BJ (cell line): ENCODE data around the gene QSOX2. TPM values are rescaled to one million over a fixed set of nuclear protein-coding genes. Genes with fewer than 3 reads are reported as not detected.

ENCODE experiments used
- CTCF ChIA-PET: fragments of 350-600 bp; formaldehyde crosslinking; extraction: SDS; loops from one replicate; lab custom pipeline; 2021; ENCODE audit warnings: antibody characterized with exemption, inconsistent platforms; lab: Yijun Ruan, JAX
- POLR2A ChIA-PET: fragments of 300-600 bp; sonication (Branson Sonifier 250); formaldehyde crosslinking; extraction: SDS; loops from one replicate; lab custom pipeline; 2021; ENCODE audit warnings: antibody characterized with exemption; lab: Charles Lee
- DNase-seq: peaks from one replicate; pipeline ENCODE4 v3.0.0-alpha.2; 2011; ENCODE audit warnings: low read depth
- H3K27me3 ChIP-seq: 2 replicates; pipeline ENCODE4 v1.6.0; 2011; ENCODE audit warnings: low read length; ENCODE audit not compliant: control insufficient read depth, insufficient read depth
- H3K36me3 ChIP-seq: 2 replicates; pipeline ENCODE4 v1.5.1; 2011; ENCODE audit warnings: low read length; ENCODE audit not compliant: control insufficient read depth, insufficient read depth
- H3K4me3 ChIP-seq: 2 replicates; pipeline ENCODE4 v1.5.1; 2011; ENCODE audit warnings: low read depth, mild to moderate bottlenecking, control low read depth, low read length
- polyA plus RNA-seq: library from polyadenylated mRNA; depleted of rRNA; stranded (reverse); fragments of >200 nt; gene quantifications from 2 replicates; pipeline ENCODE4 v1.2.3, GENCODE V29; 2011
- TF ChIP-seq, protein P1 (sequence below): IDR thresholded peaks from 2 replicates; pipeline ENCODE4 v1.5.1; 2011; ENCODE audit warnings: low read depth, mild to moderate bottlenecking, control low read depth, inconsistent platforms, low read length, moderate library complexity; ENCODE audit not compliant: insufficient read depth

QSOX2 gene
- polyA plus RNA-seq, 1 experiment: 7.0 TPM

DNA sequence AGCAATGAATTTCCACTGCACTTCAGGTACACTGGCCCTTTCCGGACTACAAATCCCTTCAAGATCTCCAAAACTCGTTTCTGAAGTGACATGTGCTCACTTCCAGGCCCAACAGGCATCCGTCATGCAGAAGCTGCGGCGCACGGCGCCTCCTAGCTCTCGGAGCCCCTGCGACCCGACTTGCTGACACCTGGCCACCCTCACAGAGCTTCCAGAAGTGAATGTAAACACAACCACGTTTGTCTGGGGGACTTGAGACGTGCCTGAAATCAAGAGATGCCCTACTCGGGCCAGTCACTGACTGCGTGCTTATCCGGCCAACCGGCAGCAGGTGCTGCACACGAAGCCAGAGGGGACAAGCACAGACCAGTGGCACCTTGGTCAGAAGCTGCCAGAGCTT lies 35.8 kb downstream of the QSOX2 start:
- POLR2A ChIA-PET: no interaction called here
- TF ChIP-seq, protein P1, sequence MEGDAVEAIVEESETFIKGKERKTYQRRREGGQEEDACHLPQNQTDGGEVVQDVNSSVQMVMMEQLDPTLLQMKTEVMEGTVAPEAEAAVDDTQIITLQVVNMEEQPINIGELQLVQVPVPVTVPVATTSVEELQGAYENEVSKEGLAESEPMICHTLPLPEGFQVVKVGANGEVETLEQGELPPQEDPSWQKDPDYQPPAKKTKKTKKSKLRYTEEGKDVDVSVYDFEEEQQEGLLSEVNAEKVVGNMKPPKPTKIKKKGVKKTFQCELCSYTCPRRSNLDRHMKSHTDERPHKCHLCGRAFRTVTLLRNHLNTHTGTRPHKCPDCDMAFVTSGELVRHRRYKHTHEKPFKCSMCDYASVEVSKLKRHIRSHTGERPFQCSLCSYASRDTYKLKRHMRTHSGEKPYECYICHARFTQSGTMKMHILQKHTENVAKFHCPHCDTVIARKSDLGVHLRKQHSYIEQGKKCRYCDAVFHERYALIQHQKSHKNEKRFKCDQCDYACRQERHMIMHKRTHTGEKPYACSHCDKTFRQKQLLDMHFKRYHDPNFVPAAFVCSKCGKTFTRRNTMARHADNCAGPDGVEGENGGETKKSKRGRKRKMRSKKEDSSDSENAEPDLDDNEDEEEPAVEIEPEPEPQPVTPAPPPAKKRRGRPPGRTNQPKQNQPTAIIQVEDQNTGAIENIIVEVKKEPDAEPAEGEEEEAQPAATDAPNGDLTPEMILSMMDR: no peak

GRCh38 chr9:136209232-136209631 lies 36.4 kb downstream of the QSOX2 start:
- CTCF ChIA-PET: no interaction called here
- POLR2A ChIA-PET: no interaction called here

More for the DNA sequence above, 35.8 kb downstream of the QSOX2 start:
- Histone ChIP-seq H3K4me3 (no peak overlapping the region), H3K36me3 (peaks cover 12% of the 10 kb centered on the region), H3K27me3 (no peaks in the 10 kb centered on the region; the same call in 1 of the 2 replicates)
- CTCF ChIA-PET: interaction anchor here (1.1 kb wide), 1 partner anchor 15 kb away, joined by 3 read pairs; no protein-coding TSS in a partner anchor
- no peak for DNase-seq

DNA sequence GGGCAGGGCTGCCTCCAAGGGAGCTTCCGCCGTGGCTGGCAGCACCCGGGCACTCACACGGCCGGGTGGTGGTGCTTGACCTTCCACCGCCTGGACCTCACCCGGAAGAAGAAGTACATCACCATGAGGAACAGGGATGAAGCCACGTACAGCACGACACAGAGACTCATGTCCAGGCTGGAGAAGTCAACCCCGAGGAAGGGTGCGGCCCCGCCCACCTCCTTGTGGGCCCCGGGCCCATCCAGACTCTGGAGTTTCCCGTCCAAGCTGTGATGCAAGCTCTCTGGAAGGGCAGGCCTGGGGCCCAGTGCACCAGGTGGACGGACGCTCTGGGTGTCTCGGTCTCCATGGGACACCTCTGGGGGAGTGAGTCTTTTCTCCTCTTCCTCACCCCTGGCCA lies 36.9 kb downstream of the QSOX2 start:
- CTCF ChIA-PET: no interaction called here
- DNase-seq: no peak

More at GRCh38 chr9:136209232-136209631, 36.4 kb downstream of the QSOX2 start:
- DNase-seq: no peak
- TF ChIP-seq, protein P1: no peak
- Histone ChIP-seq H3K4me3 (no peak overlapping the region), H3K27me3 (peaks cover 4% of the 10 kb centered on the region), H3K36me3 (peaks cover 7% of the 10 kb centered on the region)

GRCh38 chr9:136207616-136208015 lies 38.0 kb downstream of the QSOX2 start:
- TF ChIP-seq, protein P1: no peak
- ChIA-PET POLR2A (no interaction called here), CTCF (interaction anchor here (1.3 kb wide), 1 partner anchor 17 kb away, joined by 5 read pairs; no protein-coding TSS in a partner anchor)
- Histone ChIP-seq H3K36me3 (peaks cover 4% of the 10 kb centered on the region; the same call in 1 of the 2 replicates), H3K4me3 (no peak overlapping the region), H3K27me3 (peaks cover 15% of the 10 kb centered on the region)
- DNase-seq: no peak

More for the DNA sequence above, 36.9 kb downstream of the QSOX2 start:
- peaks cover 5% of the 10 kb centered on the region for H3K36me3 ChIP-seq
- TF ChIP-seq, protein P1: no peak
- H3K27me3 ChIP-seq: peaks cover 10% of the 10 kb centered on the region
- POLR2A ChIA-PET: no interaction called here
- H3K4me3 ChIP-seq: no peak overlapping the region

- Histone ChIP-seq H3K4me3 (no peak overlapping the region), H3K36me3 (peaks cover 4% of the 10 kb centered on the region; the same call in 1 of the 2 replicates), H3K27me3 (peaks cover 20% of the 10 kb centered on the region)
- ChIA-PET POLR2A (no interaction called here), CTCF (interaction anchor here (1.3 kb wide), 1 partner anchor 18 kb away, joined by 5 read pairs; no protein-coding TSS in a partner anchor)
- DNase-seq: no peak
- TF ChIP-seq, protein P1: no peak
Measured at GRCh38 chr9:136206602-136207275, 38.9 kb downstream of the QSOX2 start.
